ENCODE data around the gene PPP1R13L.

DNA sequence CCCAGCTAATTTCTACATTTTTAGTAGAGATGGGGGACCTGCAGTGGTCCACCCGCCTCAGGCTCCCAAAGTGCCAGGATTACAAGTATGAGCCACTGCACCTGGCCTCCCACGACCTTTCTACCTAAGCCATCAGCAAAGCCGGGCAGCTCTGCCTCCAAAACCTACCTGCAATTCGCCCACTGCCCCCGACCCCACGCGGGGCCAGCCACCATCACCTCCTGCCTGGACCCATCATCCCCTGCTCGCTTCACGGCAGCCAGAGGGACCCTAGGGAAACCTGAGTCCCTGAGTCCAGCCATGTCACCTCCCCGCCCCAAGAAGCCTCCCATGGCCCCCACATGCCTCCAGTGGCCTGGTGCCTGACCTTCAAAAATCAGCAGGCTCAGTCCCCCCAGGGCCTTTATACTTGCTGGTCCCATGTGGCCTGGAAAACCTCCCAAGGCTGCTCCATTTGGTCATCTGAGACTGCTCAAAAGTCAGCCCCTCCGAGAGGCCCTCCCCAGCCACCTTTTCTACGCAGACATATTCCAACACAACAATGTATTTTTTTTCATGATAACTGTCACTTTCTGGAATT is 46.6 kb downstream of the PPP1R13L start:
- TF ChIP-seq, protein P1, sequence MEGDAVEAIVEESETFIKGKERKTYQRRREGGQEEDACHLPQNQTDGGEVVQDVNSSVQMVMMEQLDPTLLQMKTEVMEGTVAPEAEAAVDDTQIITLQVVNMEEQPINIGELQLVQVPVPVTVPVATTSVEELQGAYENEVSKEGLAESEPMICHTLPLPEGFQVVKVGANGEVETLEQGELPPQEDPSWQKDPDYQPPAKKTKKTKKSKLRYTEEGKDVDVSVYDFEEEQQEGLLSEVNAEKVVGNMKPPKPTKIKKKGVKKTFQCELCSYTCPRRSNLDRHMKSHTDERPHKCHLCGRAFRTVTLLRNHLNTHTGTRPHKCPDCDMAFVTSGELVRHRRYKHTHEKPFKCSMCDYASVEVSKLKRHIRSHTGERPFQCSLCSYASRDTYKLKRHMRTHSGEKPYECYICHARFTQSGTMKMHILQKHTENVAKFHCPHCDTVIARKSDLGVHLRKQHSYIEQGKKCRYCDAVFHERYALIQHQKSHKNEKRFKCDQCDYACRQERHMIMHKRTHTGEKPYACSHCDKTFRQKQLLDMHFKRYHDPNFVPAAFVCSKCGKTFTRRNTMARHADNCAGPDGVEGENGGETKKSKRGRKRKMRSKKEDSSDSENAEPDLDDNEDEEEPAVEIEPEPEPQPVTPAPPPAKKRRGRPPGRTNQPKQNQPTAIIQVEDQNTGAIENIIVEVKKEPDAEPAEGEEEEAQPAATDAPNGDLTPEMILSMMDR (conservative IDR thresholded peaks at IDR 0.05; ENCODE audit: low read length), result no peak
- no peak for TF ChIP-seq EZH2phosphoT487 (IDR thresholded peaks at IDR 0.05; ENCODE audit: borderline replicate concordance)
